ENCODE measurements around the gene CES1. TPM values are rescaled to one million over a fixed set of nuclear protein-coding genes. Genes with fewer than 3 reads are reported as not detected.
"Not testable (repeated sequence)": the region's sequence is repeated elsewhere in the genome, so short reads cannot be mapped to it uniquely, and the experiment has no call there.

CES1 gene
- total RNA-seq, 6 experiments from 2014 or later, result 847 to 4,059 (median 1,770) TPM

DNA sequence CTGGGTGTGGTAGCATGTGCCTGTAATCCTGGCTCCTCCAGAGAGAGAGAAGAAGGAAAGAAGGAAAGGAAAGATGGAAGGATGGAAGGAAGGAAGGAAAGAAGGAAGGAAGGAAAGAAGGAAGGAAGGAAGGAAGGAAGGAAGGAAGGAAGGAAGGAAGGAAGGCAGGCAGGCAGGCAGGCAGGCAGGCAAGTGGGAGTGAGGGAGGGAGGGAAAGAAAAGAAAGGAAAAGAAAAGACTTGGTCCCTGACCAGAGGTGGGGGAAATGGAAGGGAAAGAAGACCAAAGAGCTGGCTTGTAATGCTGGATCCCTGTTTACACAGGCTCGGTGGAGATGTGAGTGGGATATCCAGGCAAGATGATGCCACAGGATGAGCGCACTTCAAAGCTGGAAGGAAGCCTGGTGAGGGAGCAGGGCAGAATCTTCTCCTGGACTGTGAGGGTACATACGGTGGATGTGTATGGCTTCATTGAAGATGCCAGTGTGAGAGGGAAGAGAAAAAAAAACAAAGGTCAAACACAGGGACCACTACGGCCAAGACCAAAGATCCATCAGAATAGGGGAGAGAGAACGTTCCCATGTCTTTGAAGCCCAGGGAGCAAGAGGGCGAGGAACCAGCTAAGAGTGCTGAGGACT is 2.1 kb downstream of the CES1 start:
- no peaks in the 10 kb centered on the region for H3K27me3 ChIP-seq
- H3K36me3 ChIP-seq, result peaks cover 0 to 41% (median 10%) of the 10 kb centered on the region in 4 donors
- peaks cover 0 to 43% (median 4%) of the 10 kb centered on the region in 4 donors for H3K4me1 ChIP-seq
- H3K9me3 ChIP-seq, result no peaks in the 10 kb centered on the region
- DNase-seq, result no peak
- intact Hi-C loops (cut with DNase I), result loop anchor here in 1 of 2 donors (5.0 kb wide), 1 partner anchor 68 kb away; no protein-coding TSS in a partner anchor
- 26% methylated on average over 6 of the region's 6 CpGs for WGBS (ENCODE audit: insufficient coverage, low coverage, low lambda C conversion rate, missing lambda C conversion rate)
- TF ChIP-seq POLR2A (IDR thresholded peaks at IDR 0.05), result no peak
- TF ChIP-seq, protein P1, sequence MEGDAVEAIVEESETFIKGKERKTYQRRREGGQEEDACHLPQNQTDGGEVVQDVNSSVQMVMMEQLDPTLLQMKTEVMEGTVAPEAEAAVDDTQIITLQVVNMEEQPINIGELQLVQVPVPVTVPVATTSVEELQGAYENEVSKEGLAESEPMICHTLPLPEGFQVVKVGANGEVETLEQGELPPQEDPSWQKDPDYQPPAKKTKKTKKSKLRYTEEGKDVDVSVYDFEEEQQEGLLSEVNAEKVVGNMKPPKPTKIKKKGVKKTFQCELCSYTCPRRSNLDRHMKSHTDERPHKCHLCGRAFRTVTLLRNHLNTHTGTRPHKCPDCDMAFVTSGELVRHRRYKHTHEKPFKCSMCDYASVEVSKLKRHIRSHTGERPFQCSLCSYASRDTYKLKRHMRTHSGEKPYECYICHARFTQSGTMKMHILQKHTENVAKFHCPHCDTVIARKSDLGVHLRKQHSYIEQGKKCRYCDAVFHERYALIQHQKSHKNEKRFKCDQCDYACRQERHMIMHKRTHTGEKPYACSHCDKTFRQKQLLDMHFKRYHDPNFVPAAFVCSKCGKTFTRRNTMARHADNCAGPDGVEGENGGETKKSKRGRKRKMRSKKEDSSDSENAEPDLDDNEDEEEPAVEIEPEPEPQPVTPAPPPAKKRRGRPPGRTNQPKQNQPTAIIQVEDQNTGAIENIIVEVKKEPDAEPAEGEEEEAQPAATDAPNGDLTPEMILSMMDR (IDR thresholded peaks at IDR 0.05), result no peak
- H3K4me3 ChIP-seq, result peak overlapping the region in 2 of 3 donors; percentile 29 to 57
- H3K27ac ChIP-seq, result peak overlapping the region in 1 of 3 donors; percentile 60
- no peak for ATAC-seq

DNA sequence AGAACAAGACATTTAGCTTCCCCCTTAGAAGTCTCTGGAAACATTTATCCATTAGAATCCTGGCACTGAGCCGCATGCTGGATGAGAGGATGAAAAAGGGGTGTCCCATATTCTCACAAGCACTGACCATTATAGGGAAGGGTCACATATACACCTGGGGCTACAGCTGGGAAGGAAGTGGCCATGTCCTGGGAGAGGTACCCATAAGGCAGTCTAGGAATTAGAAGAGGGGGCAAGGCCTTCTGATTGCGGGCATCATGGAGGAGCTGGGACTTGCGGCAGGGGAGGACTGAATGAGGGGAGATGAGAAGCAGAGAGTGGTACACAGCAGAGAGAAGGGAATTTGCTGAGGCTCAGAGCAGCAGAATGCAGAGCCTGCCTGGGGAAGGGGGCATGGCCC is 3.7 kb downstream of the CES1 start:
- H3K27me3 ChIP-seq; ATAC-seq; intact Hi-C loops (cut with DNase I); DNase-seq; H3K9me3 ChIP-seq; H3K27ac ChIP-seq: not testable (repeated sequence)
- Histone ChIP-seq H3K36me3 (peaks cover 0 to 56% (median 20%) of the 10 kb centered on the region in 4 donors), H3K4me1 (peaks cover 0 to 33% (median 0%) of the 10 kb centered on the region in 4 donors), H3K4me3 (peak overlapping the region in 1 of 3 donors; percentile 57)
- WGBS (ENCODE audit: insufficient coverage, low coverage, low lambda C conversion rate, missing lambda C conversion rate), result 77% methylated on average over 3 of the region's 3 CpGs

DNA sequence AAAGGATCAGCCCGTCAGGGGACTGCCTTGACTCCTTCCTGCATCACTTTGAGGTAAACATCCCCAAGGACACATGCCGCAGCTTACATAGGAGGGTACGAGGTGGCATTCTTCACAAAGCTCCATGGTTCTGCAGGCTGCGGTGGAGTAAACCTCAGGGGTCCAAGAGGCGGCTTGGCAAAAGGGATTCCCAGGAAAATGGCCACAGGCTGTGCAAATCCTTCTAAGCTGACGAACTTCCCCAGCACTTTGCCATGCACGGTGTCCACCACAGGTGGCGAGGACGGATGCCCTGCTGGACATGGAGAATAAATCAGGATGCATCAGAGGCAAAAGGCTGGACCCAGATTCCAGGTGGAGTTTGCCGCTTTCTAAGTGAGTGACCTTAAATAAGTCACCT is 4.2 kb downstream of the CES1 start:
- intact Hi-C loops (cut with DNase I), result no loop called here
- TF ChIP-seq, protein P1 (IDR thresholded peaks at IDR 0.05), result no peak
- no peak for TF ChIP-seq POLR2A (IDR thresholded peaks at IDR 0.05)
- Histone ChIP-seq H3K36me3 (peaks cover 0 to 62% (median 20%) of the 10 kb centered on the region in 4 donors), H3K9me3 (no peaks in the 10 kb centered on the region), H3K4me3 (peak overlapping the region in 1 of 3 donors; percentile 57), H3K27me3 (no peaks in the 10 kb centered on the region), H3K27ac (no peak overlapping the region), H3K4me1 (peaks cover 0 to 28% (median 0%) of the 10 kb centered on the region in 4 donors)
- ATAC-seq, result no peak
- DNase-seq, result no peak
- 57% methylated on average over 10 of the region's 10 CpGs for WGBS (ENCODE audit: insufficient coverage, low coverage, low lambda C conversion rate, missing lambda C conversion rate)

DNA sequence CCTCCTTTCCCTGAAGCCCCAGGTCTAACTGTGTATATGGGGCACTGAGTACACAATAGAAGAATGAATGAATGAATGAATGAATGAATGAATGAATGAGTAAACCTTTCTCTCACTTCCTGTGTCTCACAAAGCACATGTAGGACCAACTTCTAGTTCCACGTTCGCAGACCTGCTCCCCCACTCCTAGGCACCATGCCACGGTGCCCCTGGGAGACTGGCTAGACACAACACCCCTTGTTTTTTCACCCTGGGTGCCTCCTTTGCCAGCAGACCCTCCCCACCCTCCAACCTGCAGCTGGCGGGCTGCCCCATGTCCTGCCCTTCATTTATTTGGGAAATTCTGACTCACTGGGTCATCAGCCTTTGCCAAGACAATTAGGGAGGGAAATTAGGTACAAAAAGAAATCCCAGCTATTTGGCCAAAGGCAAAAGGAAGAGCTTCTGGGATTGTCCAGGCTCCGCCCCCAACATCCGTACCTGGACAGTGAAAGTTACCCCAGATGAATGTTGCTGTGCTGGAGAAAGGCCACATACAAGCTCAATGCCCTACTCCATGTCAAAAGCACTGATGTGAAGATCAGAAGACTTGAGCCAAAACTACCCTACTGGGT is 7.7 kb downstream of the CES1 start:
- peaks cover 0 to 92% (median 32%) of the 10 kb centered on the region in 4 donors for H3K36me3 ChIP-seq
- H3K4me3 ChIP-seq, result no peak overlapping the region
- intact Hi-C loops (cut with DNase I), result no loop called here
- peak in 1 of 4 donors; percentile 36 for ATAC-seq
- no peaks in the 10 kb centered on the region for H3K27me3 ChIP-seq
- no peak for DNase-seq
- H3K27ac ChIP-seq, result no peak overlapping the region
- no peak for TF ChIP-seq POLR2A (IDR thresholded peaks at IDR 0.05)
- TF ChIP-seq, protein P1 (IDR thresholded peaks at IDR 0.05), result no peak
- H3K4me1 ChIP-seq, result peaks cover 0 to 23% (median 0%) of the 10 kb centered on the region in 4 donors
- WGBS (ENCODE audit: insufficient coverage, low coverage, low lambda C conversion rate, missing lambda C conversion rate), result 80% methylated on average over 5 of the region's 6 CpGs
- H3K9me3 ChIP-seq, result no peaks in the 10 kb centered on the region

DNA sequence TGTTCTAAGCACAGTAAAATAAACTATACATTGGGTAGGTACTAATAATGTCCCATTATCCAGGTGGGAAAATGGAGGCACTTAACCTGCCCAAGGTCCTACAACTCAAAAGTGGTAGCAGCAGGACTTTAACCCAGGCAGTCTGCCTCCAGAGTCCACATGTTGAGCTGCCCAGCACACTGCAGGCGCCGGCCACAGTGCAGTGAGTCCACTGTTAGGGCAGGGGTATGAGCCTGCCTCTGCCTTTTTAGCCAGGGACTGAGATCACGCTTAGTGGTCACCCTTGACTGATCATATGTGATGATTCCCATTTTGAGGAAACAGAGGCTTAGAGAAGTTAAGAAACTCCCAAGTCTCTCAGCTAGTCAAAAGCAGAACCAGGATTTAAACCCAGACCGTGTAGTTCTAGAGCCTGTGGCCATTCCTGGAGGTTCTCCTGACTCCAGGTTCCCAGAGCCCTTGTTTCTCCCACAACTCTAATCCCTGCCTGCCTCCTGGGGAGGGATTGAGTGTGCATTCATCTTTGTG is 8.4 kb downstream of the CES1 start:
- Histone ChIP-seq H3K4me1 (peaks cover 0 to 23% (median 0%) of the 10 kb centered on the region in 4 donors), H3K27me3 (no peaks in the 10 kb centered on the region), H3K36me3 (peaks cover 0 to 96% (median 34%) of the 10 kb centered on the region in 4 donors), H3K4me3 (no peak overlapping the region), H3K27ac (no peak overlapping the region), H3K9me3 (no peaks in the 10 kb centered on the region)
- WGBS (ENCODE audit: insufficient coverage, low coverage, low lambda C conversion rate, missing lambda C conversion rate), result 61% methylated on average over 4 of the region's 4 CpGs
- intact Hi-C loops (cut with DNase I), result no loop called here
- TF ChIP-seq, protein P1 (IDR thresholded peaks at IDR 0.05), result no peak
- no peak for TF ChIP-seq POLR2A (IDR thresholded peaks at IDR 0.05)
- no peak for DNase-seq
- ATAC-seq, result peak in 3 of 4 donors; percentile 12 to 29 (median 29)

All from right lobe of liver (tissue), 6 donors.